Measurements from ENCODE around the gene MAD1L1.

MAD1L1 gene

DNA sequence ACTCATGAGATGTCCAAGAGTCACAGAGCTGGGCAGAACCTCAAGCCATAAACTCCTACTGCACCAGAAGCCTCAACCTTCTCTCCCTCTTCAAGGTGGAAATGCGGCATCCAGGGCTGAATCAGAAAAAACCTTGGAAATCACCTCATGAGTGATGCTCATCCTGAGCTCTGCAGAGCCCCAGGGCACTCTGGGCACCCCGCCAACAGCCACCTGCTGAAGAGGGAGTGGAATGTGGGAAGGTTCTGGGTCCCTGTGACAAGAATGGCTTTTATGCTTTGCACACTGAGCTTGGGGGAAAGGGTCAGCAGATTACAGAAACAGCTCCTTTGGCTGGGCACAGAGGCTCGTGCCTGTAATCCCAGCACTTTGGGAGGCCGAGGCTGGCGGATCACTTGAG is 28.1 kb upstream of the MAD1L1 start:
- no peak for DNase-seq (ENCODE audit: low read depth, low spot score)
- in situ Hi-C loops (cut with HindIII; ENCODE audit: low sequenced_read_pairs) = no loop called here
- TF ChIP-seq, protein P1, sequence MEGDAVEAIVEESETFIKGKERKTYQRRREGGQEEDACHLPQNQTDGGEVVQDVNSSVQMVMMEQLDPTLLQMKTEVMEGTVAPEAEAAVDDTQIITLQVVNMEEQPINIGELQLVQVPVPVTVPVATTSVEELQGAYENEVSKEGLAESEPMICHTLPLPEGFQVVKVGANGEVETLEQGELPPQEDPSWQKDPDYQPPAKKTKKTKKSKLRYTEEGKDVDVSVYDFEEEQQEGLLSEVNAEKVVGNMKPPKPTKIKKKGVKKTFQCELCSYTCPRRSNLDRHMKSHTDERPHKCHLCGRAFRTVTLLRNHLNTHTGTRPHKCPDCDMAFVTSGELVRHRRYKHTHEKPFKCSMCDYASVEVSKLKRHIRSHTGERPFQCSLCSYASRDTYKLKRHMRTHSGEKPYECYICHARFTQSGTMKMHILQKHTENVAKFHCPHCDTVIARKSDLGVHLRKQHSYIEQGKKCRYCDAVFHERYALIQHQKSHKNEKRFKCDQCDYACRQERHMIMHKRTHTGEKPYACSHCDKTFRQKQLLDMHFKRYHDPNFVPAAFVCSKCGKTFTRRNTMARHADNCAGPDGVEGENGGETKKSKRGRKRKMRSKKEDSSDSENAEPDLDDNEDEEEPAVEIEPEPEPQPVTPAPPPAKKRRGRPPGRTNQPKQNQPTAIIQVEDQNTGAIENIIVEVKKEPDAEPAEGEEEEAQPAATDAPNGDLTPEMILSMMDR (IDR thresholded peaks at IDR 0.05; ENCODE audit: low read depth, low read length) = no peak
- H3K4me3 ChIP-seq (ENCODE audit: low read depth, low read length) = no peak overlapping the region

DNA sequence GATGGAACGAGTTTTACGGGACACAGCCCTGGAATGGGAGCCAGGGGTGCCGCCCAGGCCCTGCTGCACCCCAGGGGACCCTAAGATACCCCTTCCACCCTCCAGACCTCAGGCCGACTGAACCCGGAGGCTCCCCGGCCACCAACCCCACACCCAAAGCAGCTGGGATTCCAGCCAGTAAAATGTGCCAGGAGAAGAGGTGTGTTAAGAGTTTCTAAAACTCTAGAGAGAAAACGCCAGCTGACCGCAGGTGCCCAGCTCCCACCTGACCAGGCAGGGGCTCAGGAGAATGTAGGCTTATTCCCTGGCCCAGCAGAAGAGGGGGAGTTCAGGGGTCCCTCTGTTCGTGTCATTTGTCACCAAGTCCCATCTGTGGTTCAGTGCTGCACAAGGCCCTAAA is 26.7 kb upstream of the MAD1L1 start:
- in situ Hi-C loops (cut with HindIII; ENCODE audit: low sequenced_read_pairs) = no loop called here
- TF ChIP-seq, protein P1 (IDR thresholded peaks at IDR 0.05; ENCODE audit: low read depth, low read length) = no peak
- H3K4me3 ChIP-seq (ENCODE audit: low read depth, low read length) = no peak overlapping the region
- DNase-seq (ENCODE audit: low read depth, low spot score) = no peak

DNA sequence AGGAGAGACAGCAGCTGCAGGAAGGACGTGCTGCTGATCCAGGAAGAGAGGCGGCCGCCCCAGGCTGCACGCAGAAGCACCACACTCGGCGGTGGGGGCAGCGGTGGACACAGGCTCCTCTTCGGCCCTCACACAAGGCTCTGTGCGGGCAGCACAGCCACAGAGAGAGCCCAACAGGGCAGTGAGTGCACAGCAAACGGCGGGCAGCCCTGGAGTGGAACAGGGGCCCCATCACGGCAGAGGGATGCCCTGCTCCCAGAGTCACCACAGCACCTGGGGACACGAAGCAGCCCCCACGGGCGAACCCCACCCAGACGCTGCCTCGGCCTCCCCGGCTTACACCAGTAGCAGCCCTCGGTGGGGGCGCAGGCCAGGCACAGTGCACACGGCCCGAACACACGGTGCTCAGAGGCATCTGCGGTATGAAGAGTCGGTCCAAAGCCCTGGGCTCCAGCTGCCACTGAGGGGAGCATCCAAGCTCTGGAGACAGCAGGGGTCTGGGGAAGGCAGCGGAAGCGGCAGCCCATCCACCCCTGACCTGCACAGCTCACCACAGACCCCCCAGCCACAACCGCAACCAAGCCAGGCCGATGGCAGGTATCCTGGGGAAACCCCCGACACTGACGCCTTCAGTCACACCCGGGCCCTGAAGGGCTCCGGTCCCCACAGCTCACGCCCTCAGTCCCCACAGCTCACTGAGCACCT is 26.1 kb upstream of the MAD1L1 start:
- no peak for DNase-seq (ENCODE audit: low read depth, low spot score)
- TF ChIP-seq, protein P1 (IDR thresholded peaks at IDR 0.05; ENCODE audit: low read depth, low read length) = no peak
- H3K4me3 ChIP-seq (ENCODE audit: low read depth, low read length) = no peak overlapping the region
- in situ Hi-C loops (cut with HindIII; ENCODE audit: low sequenced_read_pairs) = no loop called here

DNA sequence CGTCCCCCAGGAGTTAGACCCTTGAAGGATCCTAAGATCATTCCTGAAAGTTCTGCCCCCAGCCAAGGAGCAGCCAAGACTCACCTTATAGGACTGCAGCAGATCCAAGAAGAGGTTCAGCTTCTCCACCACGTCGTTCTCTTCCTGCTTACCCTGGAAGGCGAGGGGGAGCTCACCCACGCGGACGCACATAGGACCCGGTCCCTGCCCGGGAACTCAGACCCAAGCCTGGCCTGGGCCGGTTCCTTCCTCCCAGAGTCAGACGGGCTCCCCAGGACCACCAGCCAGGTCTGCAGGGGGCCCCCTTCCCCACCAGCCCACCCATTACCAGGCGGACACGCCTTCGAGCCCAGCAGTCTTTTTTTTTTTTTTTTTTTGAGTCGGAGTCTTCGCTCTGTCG is 24.9 kb upstream of the MAD1L1 start:
- TF ChIP-seq, protein P1 (IDR thresholded peaks at IDR 0.05; ENCODE audit: low read depth, low read length) = no peak
- in situ Hi-C loops (cut with HindIII; ENCODE audit: low sequenced_read_pairs) = no loop called here
- no peak overlapping the region for H3K4me3 ChIP-seq (ENCODE audit: low read depth, low read length)

DNA sequence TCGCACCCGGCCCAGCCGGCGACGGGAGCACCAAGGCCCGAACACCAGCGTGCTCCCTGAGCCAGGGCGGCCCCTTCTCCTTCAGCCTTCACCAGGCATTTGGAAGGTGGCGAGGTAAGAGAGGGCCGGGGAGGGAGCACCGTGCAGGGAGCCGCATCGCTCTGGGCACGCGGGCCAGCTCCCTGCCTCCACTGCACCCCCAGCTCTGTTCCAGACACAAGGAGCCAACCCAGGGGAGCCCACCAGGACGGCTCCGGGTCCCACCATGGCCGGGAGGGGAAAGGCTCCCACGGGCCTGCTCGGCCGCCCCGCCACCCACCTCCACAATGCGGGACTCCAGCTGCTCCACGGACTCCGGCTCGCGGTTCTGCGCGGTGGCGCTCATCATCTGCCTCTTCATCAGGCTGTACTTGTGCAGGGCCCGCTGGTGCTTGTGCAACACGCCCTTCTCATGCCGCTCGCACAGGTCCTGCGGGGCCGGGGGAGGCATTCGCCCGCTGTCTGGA is 24.4 kb upstream of the MAD1L1 start:
- in situ Hi-C loops (cut with HindIII; ENCODE audit: low sequenced_read_pairs) = no loop called here
- TF ChIP-seq, protein P1 (IDR thresholded peaks at IDR 0.05; ENCODE audit: low read depth, low read length) = no peak

More for the DNA sequence above, 24.9 kb upstream of the MAD1L1 start:
- no peak for DNase-seq (ENCODE audit: low read depth, low spot score)

DNA sequence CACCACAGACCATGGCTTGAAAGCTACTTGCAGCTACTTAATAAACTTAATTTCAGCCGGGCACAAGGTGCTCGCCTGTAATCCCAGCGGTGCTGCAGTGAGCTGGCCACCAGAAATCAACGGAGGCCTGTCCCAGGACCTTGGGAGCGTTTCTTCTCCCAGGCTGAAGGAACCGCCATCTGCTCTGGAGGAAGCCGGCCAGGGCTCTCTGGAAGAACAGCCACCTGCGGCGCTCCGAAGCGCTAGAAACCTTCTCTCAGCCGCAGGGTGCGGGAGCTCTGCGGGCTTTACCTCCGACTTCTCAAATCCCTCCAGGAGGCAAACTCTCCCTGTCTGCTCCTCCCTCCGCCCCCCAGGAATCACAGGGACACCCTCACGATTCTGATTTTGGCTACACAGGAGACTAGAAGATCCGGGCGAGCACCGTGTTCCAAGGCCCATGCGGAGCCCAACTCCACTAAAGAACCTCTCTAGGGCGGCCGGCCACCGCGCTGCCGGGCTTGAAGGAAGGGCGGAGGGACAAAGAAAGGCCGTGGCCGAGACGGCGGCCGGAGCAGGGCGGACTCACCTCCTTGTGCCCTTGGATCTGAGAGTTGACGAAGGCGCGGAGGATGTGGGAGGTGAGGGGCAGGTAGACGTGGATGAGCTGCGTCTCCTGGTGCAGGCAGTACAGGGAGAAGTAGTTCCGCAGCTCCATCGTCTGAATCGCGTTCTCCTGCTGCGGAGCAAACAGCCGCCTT is 23.7 kb upstream of the MAD1L1 start:
- in situ Hi-C loops (cut with HindIII; ENCODE audit: low sequenced_read_pairs) = no loop called here
- DNase-seq (ENCODE audit: low read depth, low spot score) = no peak
- TF ChIP-seq, protein P1 (IDR thresholded peaks at IDR 0.05; ENCODE audit: low read depth, low read length) = no peak
- H3K4me3 ChIP-seq (ENCODE audit: low read depth, low read length) = no peak overlapping the region

More for the DNA sequence above, 24.4 kb upstream of the MAD1L1 start:
- no peak for DNase-seq (ENCODE audit: low read depth, low spot score)
- no peak overlapping the region for H3K4me3 ChIP-seq (ENCODE audit: low read depth, low read length)
